Endothelial cell (in vitro differentiated cells): ENCODE measurements around the gene GCGR. TPM values are rescaled to one million over a fixed set of nuclear protein-coding genes. Genes with fewer than 3 reads are reported as not detected.

Experiments
- DNase-seq: peaks from one replicate; pipeline ENCODE4 v3.0.0; 2021; ENCODE audit warnings: low spot score
- H3K27ac Mint-ChIP-seq: one replicate; pipeline ENCODE4 v1.8.0; 2021; ENCODE audit warnings: mixed read lengths, inconsistent platforms; ENCODE audit not compliant: unreplicated experiment
- H3K27me3 Mint-ChIP-seq: one replicate; pipeline ENCODE4 v1.8.0; 2021; ENCODE audit warnings: mild to moderate bottlenecking, moderate library complexity, mixed read lengths, inconsistent platforms; ENCODE audit not compliant: unreplicated experiment
- H3K36me3 Mint-ChIP-seq: one replicate; pipeline ENCODE4 v1.8.0; 2021; ENCODE audit warnings: mild to moderate bottlenecking, low read depth, mixed read lengths, inconsistent platforms; ENCODE audit not compliant: unreplicated experiment
- H3K4me1 Mint-ChIP-seq: one replicate; pipeline ENCODE4 v1.8.0; 2021; ENCODE audit warnings: mild to moderate bottlenecking, mixed read lengths, inconsistent platforms; ENCODE audit not compliant: unreplicated experiment
- H3K4me3 Mint-ChIP-seq: one replicate; pipeline ENCODE4 v1.8.0; 2021; ENCODE audit warnings: mild to moderate bottlenecking, mixed read lengths, inconsistent platforms; ENCODE audit not compliant: unreplicated experiment
- H3K9me3 Mint-ChIP-seq: one replicate; pipeline ENCODE4 v1.8.0; 2021; ENCODE audit warnings: mixed read lengths, inconsistent platforms; ENCODE audit not compliant: unreplicated experiment
- CTCF ChIP-seq: fragments of 200-600 bp; sonication (generic); IDR thresholded peaks from one replicate; pipeline ENCODE4 v1.5.0; 2021; ENCODE audit warnings: antibody characterized with exemption; ENCODE audit not compliant: unreplicated experiment
- total RNA-seq: library from RNA; stranded (reverse); fragmentation: NEBNext Ultra II Directional; extraction: Animal tissue kit (Norgen Biotek cat#: 25700); gene quantifications from one replicate; pipeline ENCODE4 v1.2.1, GENCODE V29; 2021; ENCODE audit not compliant: unreplicated experiment

The GCGR gene
- total RNA-seq, 1 donor from 2014 or later: not detected

GRCh38 chr17:81811705-81812570 lies 8.0 kb downstream of the GCGR start:
- Mint-ChIP-seq H3K36me3 (peaks cover 8% of the 10 kb centered on the region), H3K4me1 (no peaks in the 10 kb centered on the region), H3K27me3 (peaks cover 11% of the 10 kb centered on the region), H3K4me3 (no peak overlapping the region), H3K27ac (no peak overlapping the region), H3K9me3 (no peaks in the 10 kb centered on the region)
- DNase-seq: no peak
- no peak for TF ChIP-seq CTCF

GRCh38 chr17:81812571-81813370 lies 8.8 kb downstream of the GCGR start:
- no peak for DNase-seq
- no peak overlapping the region for H3K4me3 Mint-ChIP-seq
- peaks cover 8% of the 10 kb centered on the region for H3K36me3 Mint-ChIP-seq
- no peaks in the 10 kb centered on the region for H3K4me1 Mint-ChIP-seq
- no peak for TF ChIP-seq CTCF
- H3K9me3 Mint-ChIP-seq: no peaks in the 10 kb centered on the region
- peaks cover 7% of the 10 kb centered on the region for H3K27me3 Mint-ChIP-seq
- H3K27ac Mint-ChIP-seq: no peak overlapping the region

GRCh38 chr17:81813371-81813684 lies 9.4 kb downstream of the GCGR start:
- TF ChIP-seq CTCF: no peak
- Mint-ChIP-seq H3K4me3 (no peak overlapping the region), H3K9me3 (no peaks in the 10 kb centered on the region), H3K27ac (no peak overlapping the region), H3K4me1 (no peaks in the 10 kb centered on the region), H3K36me3 (peaks cover 8% of the 10 kb centered on the region), H3K27me3 (peaks cover 7% of the 10 kb centered on the region)
- no peak for DNase-seq

GRCh38 chr17:81813861-81814683 lies 10.1 kb downstream of the GCGR start:
- no peak for TF ChIP-seq CTCF
- H3K27me3 Mint-ChIP-seq: peaks cover 6% of the 10 kb centered on the region
- no peaks in the 10 kb centered on the region for H3K4me1 Mint-ChIP-seq
- no peak overlapping the region for H3K27ac Mint-ChIP-seq
- H3K36me3 Mint-ChIP-seq: peaks cover 6% of the 10 kb centered on the region
- DNase-seq: no peak
- no peak overlapping the region for H3K4me3 Mint-ChIP-seq
- no peaks in the 10 kb centered on the region for H3K9me3 Mint-ChIP-seq
